Stimulated activated CD4-positive, alpha-beta T cell treated with anti-CD3 and anti-CD28 coated beads, TNF-alpha, amount 100 ng/mL, for 1 hour (primary cell): ENCODE measurements around the gene MLLT6.
A peak's percentile ranks its signal among the peaks of the same experiment; 100 is the strongest.

Source experiments
- DNase-seq, 3 donors: peaks; one replicate each; pipeline ENCODE4 v3.0.0-alpha.2; 2020; ENCODE audit warnings: low read depth in 3 of 3, low spot score in 1 of 3

The MLLT6 gene

DNA sequence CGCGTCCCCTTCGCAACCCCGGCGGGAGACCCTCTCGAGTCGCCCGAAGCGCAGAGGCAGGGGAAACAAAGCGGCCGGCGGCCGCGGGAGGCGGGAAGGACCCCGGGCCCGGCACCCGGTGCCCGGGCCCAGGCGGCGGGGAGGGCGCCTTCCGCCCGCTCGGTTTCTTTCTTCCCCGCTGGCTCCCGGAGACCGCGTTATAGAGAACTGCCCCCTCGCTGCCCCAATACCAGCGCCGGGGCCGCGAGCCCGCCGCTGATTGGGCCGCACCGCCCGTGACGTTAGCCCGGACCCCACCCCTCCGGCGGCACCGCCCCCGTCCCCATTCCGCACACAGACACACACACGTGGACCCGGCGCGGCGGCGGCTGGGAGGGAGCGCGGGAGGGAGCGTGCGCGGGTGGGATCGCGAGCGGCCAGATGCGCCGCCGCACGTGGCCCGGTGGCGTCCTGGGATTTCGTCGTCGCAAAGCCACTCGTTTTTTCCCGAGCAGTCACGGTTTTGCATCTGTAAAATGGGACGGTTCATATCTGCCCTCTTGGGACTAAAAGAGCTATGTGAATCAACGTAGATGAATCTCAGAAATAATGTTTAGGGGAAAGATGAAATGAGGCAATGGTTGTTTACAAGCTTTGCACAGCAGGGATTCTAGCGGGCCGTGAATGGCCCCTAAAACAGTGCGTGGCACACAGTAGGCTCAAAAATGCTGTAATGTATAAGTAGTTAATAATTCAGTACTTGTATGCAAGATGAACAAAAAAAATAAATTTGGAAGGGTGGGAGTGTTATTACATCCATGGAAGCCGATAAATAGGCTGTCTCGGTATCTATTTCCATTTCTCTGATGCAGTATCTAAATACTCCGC is 30.1 kb upstream of the MLLT6 start, which contains the start of gene EPOP:
TSS of gene EPOP (minus strand) at position 209 of the 867 bp plus-strand sequence. CDS start 462 bp downstream, outside the sequence.
- peak; percentile 49 to 89 (median 60) for DNase-seq

DNA sequence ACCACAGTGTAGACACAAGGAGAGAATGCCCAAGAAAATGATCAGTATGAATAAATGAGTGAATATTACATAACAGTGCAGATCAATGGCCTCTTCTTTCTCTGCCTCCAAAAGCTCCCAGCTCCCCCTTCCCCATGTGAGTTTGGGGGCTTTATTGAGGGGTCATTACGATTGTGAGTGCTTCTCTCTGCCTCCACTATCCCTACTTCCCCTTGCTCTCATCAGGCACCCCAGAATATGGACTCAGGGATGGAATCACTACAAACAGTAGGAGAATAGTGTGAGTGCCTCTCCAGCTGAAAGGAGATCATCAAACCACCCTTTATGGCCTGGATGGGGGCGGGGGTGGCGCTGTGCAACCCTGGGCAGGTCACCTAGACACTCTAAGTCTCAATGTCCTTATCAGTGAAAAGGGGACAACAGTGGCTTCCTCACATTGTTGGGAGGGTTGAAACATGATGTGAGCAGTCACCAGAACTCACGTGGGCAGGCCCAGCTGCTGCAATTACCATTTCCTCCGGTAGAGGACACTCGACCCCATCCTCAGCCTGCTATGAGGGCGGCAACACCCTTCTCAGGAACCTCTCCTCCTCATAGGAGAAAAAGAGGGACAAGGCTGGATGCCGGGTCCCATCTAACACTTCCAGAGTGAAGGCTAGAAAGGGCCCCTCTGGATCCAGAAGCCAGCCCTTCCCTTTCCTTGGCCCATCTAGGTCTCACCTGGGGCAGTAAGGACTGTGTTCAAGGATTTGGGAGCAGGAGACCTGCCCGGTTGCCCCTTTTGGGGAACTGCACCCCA is 28.2 kb upstream of the MLLT6 start:
- DNase-seq = peak; percentile 22 to 77 (median 65)

DNA sequence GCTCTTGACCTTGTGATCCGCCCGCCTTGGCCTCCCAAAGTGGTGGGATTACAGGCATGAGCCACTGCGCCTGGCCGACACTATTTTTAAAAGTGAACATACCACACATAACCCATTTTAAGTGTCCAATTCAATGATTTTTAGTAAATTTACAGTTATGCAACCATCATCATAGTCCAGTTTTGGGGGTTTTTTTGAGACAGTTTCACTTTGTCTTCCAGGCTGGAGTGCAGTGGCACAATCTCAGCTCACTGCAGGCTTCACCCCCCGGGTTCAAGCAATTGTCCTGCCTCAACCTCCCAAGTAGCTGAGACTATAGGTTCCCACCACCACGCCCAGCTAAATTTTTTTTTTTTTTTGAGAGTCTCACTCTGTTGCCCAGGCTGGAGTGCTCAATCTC is 27.3 kb upstream of the MLLT6 start:
- no peak for DNase-seq

DNA sequence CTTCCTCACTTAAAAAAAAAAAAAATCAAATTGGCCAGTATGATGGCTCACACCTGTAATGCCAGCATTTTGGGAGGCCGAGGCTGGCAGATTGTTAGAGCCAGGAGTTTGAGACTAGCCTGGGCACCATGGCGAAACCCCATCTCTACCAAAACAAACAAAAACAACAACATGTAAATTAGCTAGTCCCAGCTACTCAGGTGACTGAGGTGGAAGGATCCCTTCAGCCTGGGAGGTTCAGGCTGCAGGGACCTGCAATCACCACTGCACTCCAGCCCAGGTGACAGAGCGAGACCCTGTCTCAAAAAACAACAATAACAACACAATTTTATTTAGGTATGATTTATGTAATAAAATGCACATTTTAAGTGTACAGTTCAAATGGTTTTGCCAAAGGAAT is 24.0 kb upstream of the MLLT6 start:
- DNase-seq = no peak

DNA sequence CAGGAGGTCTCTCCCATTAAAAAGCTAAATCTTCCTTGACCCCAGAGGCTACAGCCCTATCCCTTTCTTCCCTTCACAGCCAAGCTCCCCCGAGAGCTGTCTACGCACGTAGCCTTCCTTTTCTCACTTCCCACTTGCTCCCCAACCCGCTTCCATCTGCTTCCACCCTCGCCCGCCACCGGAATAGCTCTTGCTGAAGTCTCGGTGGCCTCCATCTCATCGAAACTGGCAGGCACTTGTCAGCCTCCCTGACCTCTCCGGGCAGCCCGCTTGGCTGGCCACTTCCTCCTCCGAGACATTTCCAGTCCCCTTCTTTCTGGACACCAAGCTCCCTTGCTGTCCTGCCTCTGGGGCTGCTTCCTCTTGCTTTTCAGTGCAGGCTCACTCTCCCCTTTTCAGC is 19.6 kb upstream of the MLLT6 start:
- DNase-seq = no peak

DNA sequence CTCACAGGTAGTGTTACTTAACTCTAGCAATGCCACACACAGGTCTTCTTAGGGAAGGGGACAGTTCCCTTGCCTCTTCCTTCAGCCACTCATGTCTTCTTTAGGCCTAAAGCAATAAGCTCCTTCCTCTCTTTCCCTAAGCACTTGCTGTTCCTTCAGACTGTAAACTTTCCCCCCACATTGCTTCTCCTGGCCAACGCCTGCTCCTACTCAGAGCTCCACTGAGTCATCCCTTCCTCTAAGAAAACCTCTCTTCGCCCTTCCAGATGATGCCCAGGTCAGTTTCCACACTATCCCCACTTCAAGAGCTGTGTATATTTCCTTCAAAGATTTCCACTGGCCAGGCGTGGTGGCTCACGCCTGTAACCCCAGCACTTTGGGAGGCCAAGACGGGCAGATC is 17.8 kb upstream of the MLLT6 start:
- DNase-seq = no peak

DNA sequence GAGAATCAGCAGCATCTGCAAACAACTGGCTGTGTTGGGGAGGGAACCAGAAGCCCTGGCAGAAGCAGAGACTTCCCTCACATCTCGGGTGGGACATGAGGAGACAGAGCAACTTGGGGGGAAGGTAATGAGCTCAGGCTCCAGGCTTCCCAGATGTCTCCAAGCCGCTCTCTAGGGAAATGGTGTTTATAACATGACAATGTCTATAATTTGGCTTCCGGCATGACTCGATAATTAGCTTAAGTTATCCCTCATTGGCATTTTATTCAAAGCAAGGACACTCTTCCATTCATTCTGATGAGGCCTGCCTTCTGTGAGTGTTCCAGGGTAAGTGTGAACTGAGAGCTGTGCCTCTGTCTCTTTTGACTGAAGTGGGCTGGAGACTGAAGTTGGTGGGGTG is 14.7 kb upstream of the MLLT6 start:
- no peak for DNase-seq

DNA sequence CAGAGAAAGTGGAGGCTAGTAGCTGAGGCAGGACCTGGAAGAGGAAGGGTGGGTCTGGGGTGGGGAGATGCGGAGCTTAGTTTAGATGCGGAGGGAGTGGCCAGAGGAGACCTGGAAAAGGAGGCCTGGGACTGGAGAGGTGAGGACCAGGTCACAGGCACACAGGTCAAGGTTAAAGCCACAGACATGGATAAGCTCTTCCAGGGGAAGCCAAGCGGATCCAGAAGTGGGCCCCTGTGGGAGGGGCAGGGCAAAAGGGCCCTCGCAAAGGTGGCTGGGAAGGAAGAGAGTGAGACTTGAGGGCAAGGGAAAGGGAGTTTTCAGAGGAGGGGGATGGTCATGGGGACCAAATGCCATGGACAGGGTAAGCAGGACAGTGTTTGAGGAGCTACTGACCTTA is 13.9 kb upstream of the MLLT6 start:
- no peak for DNase-seq

DNA sequence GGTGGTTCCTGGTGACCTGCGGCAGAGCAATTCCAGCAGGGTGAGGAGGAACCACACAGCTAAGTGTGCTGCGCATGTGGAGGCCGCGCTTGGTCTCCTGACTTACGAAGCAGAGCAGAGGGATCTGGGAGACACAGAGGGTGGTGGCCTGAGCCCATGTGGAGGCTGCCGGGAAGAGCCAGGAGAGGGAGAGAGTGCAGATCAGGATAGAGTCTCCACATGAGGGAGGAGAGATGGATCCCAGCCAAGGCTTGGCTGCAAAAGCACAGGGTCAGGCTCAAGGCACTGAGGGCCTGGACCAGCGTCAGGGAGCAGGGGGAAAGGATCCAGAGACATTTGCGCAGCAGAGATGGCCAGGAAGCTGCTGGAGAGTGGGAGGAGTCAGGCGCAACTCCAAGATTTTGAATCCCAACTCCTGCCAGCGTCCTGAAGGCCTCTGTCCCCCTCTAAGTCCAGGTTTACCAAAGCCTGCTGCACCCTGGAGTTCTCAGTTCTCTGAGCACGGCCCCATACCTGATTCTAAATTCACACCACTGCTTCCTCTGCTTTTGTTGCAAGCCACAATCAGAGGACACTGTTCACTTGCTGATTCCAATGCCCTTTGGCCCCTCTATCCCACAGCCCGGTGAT is 11.3 kb upstream of the MLLT6 start:
- no peak for DNase-seq

DNA sequence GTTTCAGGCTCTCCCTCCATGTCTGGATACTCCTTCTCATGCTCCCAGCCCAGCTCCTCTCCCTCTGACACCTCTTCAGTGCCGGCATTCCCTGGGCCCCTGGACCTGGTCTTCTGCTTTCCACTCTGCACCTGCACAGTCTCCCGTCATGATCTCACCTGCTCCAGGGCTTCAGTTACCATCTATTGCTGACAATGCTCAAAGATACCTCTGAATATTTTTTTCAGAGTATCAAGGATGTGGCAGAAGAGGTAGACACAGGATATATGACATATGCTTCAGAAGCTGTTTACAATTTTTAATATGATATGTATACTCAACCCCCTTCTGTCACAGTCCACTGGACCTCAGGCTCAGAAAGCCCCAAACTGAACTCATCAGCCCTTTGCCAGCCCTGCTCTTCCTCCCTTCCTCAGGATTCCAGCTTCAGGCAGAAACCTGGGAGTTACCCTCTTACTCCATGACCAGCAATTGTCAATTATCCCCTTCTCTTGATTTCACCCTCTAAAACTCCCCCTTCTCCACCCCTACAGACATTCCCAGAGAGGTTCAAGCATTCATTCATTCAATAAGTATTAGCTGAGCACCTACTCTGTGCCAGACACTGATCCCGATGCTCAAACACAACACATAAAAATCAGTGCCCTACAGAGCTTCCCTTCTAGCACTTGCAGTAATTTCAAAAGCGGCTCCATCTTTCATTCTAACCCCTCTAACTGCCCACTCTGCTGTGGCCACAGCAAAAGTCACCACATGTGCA is 7.8 kb upstream of the MLLT6 start:
- no peak for DNase-seq

DNA sequence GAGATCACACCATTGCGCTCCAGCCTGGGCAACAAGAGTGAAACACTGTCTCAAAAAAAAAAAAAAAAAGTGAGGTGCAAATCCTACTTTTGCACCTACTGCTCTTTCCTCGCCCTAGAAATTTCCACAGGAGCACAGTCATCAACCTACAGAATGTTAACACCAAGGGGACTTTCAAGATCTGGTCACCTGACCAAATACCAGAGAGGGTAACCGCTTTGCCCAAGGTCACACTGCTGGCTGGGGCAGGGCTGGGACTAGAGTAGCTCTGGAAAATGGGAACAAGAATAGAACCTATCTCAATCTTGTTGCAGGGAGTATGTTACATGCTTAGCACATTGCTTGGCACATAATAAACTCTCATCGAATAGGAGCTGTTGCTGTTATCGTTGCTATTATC is 6.3 kb upstream of the MLLT6 start:
- DNase-seq = no peak

DNA sequence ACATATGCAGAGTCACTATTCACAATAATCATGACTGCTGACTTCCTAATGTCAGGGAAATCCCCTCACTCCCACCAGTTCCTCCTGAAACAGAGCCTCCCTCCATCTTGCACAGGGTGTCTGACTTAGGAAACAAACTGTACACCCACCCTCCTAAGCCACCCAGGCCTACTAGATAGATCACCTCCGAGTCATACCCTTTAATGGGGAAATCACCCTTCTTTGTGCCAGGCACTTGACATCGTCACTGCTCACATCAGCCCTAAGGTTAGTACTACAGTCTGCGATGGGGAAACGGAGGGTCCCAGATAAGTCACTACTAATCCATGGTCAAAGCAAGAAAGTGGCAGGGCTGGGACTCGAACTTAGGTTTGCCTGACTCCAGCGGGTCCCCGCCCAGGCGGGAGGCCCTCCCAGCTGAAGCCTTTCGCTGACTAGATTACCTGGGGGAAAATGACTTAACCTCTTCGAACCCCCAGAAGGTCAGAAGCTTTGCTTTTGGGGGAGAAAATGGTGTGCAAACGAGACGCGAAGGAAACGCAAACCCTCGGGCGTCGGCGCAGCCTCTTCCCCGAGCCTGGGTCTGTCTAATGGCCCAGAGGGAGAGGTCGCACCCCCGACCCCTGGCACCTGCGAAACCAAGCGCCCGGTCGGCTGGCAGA is 3.4 kb upstream of the MLLT6 start:
- DNase-seq = peak in 2 of 3 donors; percentile 26 to 69

DNA sequence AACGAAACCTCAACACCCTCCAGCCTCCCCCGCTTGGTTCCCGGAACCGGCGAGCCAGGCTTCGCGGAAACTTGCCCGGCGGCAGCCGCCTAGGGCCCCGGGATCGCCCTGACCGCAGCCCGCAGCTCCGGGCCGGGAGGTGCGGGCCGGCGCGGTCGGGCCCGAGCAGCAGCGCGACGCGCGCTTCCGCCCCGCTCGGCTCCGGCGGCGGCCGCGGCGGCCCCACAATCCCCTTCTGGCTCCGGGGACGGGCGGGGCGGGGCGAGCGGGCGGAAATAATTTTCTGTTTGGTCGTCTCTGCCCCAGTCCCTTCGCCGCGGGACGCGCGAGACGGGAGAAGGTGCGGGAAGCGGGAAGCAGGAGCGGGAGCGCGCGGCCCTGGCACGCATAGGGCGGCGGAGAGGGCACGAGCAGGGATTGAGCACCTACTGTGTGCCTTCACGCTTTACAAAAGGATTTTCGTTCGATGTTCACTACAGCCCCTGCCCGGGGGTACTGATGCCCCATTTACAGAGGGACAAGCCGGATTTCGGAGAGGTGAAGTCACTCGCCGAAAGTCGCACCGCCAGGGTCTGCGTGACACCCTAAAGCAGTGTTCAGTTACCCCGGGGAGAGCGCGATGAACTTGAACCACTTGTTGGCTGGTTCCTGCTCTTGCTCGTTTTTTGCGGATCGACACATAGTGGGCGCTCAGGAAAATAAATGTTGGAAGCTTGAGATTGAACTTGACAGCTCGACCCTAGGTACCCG is 2.7 kb upstream of the MLLT6 start:
- DNase-seq = peak; percentile 54 to 67 (median 58)

DNA sequence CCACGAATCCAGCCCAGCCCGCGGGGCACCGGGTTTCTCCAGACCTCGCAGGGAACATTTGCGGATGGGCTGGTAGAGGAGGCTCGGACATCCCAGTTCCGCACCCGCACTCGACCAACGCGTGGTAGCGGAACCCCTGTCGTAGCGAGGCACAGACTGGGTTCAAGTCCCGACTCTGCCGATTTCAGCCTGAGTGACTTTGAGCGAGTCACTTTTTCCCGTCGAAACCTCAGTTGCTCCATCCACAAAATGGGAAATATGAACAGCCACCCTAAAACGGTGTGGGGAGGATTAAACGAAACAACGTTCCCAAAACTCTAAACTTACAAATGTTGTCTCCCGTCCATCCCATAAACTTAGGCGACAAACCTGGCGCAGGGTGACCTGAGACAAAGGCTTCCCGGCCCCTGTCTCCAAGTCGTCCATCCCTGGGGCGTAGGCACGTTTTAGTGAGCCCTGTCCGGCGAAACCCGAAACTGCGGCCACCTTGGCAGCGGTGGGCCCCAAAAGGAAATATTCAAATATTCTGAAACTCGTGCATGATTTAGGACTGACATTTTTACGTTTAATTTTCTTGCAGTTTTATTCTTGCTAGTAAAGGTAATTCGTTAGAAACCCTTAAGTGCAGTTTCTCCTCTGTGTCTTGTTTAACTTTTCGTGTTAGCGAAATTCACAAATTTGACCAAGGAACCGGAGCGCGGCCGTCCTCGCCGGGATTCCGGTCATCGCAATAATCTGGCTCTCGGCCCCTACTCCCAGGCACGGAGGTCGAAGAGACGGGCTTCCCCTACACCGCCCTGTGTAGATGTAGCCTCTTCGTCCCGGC is 1.9 kb upstream of the MLLT6 start:
- DNase-seq = no peak

DNA sequence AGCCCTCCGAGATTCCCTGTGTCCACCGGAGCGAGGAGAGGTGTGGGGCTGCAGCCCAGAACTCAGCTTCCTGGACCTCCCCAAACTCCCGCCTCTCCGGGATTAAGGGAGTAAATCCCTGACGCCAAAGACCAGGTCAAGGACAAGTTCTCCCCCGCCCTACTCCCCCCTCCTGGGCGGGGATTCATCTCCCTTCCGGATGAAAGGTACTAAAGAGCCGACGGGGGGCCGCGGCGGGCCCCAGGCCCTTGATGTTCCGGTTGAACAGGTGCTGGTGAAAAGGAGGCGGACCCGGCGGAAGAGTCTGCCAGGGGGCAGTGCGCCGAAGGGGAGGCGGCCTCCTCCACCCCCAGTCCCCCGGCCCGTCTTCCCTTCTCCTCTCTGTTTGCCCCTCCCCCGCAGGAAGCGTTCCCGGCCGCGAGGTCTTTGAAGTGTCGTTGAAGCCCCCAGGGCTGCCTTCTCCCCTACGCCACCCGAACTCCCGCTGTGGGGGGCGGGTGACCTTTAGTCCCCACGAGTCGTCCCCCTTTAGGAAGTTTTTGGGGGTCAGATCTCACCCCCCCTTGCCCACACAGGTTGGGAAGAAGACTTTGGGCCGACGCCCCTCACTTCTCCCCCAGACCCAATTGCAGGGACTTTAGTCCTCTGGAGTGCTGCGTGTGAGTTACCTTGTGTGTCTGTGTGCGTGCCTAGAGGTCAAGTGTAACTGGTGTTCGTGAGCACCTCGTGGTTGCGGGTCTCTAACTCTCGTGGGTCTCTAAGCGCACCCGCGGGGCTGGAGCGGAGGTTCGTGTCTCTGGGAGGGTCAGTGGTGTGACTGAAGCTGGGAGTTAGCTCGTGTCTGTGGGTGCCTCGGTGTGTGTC is 1.1 kb upstream of the MLLT6 start:
- DNase-seq = peak in 2 of 3 donors; percentile 30 to 79

DNA sequence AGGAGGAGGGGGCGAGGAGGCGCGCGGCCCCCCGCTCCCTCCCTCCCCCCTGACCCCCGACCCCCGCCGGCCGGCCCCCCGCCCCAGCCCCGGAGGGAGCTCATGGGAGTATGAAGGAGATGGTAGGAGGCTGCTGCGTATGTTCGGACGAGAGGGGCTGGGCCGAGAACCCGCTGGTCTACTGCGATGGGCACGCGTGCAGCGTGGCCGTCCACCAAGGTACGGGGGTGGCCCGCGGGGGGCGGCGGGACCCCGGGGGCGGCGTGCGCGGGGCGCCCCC is 390 bp downstream of the MLLT6 start:
- peak in 1 of 3 donors; percentile 30 for DNase-seq

DNA sequence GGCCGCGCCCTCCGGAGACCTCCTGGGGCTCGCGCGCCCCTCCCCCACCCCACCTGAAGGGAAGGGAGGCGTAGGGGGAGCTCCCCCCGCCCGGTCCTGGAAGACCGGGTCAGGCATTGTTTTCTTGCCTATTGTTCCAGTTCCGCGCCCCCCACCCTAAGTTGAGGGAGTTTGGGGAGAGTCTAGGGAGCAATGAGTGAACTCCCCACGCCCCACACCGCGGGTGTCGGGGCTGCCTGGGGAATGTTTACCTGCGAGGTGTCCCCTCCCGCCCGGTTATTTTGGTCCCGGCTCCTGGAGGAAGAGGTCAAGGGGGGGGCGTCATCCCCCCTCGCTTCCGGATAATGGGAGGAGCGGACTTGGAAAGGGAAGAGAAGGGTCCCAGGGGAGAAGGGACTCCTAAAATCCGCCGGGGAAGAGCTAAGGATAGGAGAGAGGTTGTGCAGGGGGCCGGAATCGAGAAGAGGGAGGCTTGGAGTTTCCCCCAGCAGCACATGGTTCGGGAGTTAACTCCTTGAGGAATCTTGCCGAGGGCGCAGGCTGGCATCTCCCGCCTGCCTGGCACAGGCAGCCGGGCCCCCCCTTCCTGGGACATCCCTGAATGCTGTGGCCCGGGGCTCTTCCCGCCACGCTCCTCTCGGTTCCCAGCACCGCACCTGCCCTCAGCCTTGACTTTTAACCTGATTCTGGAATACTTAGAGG is 881 bp downstream of the MLLT6 start:
- DNase-seq = peak in 1 of 3 donors; percentile 39
